ENCODE results near the gene C10orf67.
"Not testable (repeated sequence)": the region's sequence is repeated elsewhere in the genome, so short reads cannot be mapped to it uniquely, and the experiment has no call there.

C10orf67 gene

GRCh38 chr10:23344241-23344841 lies at the start of gene C10orf67:
Gene C10orf67, minus strand, starts transcription at chr10:23344797. Its CDS starts 23 bp downstream, at chr10:23344774.
- peak; percentile 26 for DNase-seq

GRCh38 chr10:23391821-23392220 lies 47.2 kb upstream of the C10orf67 start:
- DNase-seq: no peak

- DNase-seq: no peak
Measured at GRCh38 chr10:23390809-23391208, 46.2 kb upstream of the C10orf67 start.

- not testable (repeated sequence) for DNase-seq
Measured at GRCh38 chr10:23390408-23390807, 45.8 kb upstream of the C10orf67 start.

GRCh38 chr10:23387516-23387915 lies 42.9 kb upstream of the C10orf67 start:
- not testable (repeated sequence) for DNase-seq

- no peak for DNase-seq
Measured at GRCh38 chr10:23386052-23386451, 41.5 kb upstream of the C10orf67 start.

GRCh38 chr10:23384364-23384763 lies 39.8 kb upstream of the C10orf67 start:
- DNase-seq: peak; percentile 64

GRCh38 chr10:23383637-23384036 lies 39.0 kb upstream of the C10orf67 start:
- peak; percentile 35 for DNase-seq

- no peak for DNase-seq
Measured at GRCh38 chr10:23381298-23382040, 36.9 kb upstream of the C10orf67 start.

GRCh38 chr10:23379686-23380085 lies 35.1 kb upstream of the C10orf67 start:
- DNase-seq: no peak

- no peak for DNase-seq
Measured at GRCh38 chr10:23376229-23376655, 31.6 kb upstream of the C10orf67 start.

GRCh38 chr10:23375366-23375765 lies 30.8 kb upstream of the C10orf67 start:
- peak; percentile 31 for DNase-seq

- no peak for DNase-seq
Measured at GRCh38 chr10:23373156-23373555, 28.6 kb upstream of the C10orf67 start.

GRCh38 chr10:23371073-23371472 lies 26.5 kb upstream of the C10orf67 start:
- DNase-seq: no peak

- DNase-seq: peak; percentile 60
Measured at GRCh38 chr10:23370106-23370505, 25.5 kb upstream of the C10orf67 start.

GRCh38 chr10:23368816-23369640 lies 24.4 kb upstream of the C10orf67 start:
- DNase-seq: peak; percentile 33

GRCh38 chr10:23367896-23368595 lies 23.4 kb upstream of the C10orf67 start:
- peak; percentile 64 for DNase-seq

GRCh38 chr10:23365417-23366030 lies 20.9 kb upstream of the C10orf67 start:
- DNase-seq: peak; percentile 58

- DNase-seq: no peak
Measured at GRCh38 chr10:23364378-23364777, 19.8 kb upstream of the C10orf67 start.

- no peak for DNase-seq
Measured at GRCh38 chr10:23363793-23364135, 19.2 kb upstream of the C10orf67 start.

GRCh38 chr10:23362879-23363792 lies 18.5 kb upstream of the C10orf67 start:
- DNase-seq: no peak

Data from kidney glomerular epithelial cell (primary cell).